GM12878 (cell line): ENCODE results near the gene JADE1.

Experiments
- ATF2 ChIP-seq: IDR thresholded peaks from 2 replicates; pipeline ENCODE4 v1.6.1; 2012; ENCODE audit warnings: low read length, inconsistent platforms
- CTCF ChIP-seq, 3 experiments: IDR thresholded peaks in 2 of 3; conservative IDR thresholded peaks in 1 of 3; 2 replicates each; pipeline ENCODE4 v1.5.1; 2011; ENCODE audit warnings: low read depth in 3 of 3, low read length in 3 of 3, mild to moderate bottlenecking in 3 of 3, control low read depth in 2 of 3, moderate library complexity in 2 of 3, inconsistent platforms in 1 of 3, mixed read lengths in 1 of 3; ENCODE audit not compliant: control insufficient read depth in 2 of 3, insufficient read depth in 1 of 3; ENCODE audit errors: extremely low read depth in 1 of 3
- JUNB ChIP-seq: IDR thresholded peaks from 2 replicates; pipeline ENCODE4 v1.6.1; 2016; ENCODE audit warnings: antibody characterized with exemption, mild to moderate bottlenecking
- MTA3 ChIP-seq: IDR thresholded peaks from 2 replicates; pipeline ENCODE4 v1.6.1; 2012; ENCODE audit warnings: low read length, inconsistent platforms, borderline replicate concordance
- RELA ChIP-seq: fragments of 450-650 bp; IDR thresholded peaks from 2 replicates; pipeline ENCODE4 v1.8.0; 2014; ENCODE audit warnings: borderline replicate concordance; ENCODE audit not compliant: partially characterized antibody
- TBL1XR1 ChIP-seq: IDR thresholded peaks from 2 replicates; pipeline ENCODE4 v1.6.1; 2012; ENCODE audit warnings: low read depth, low read length, improper control_type of control experiment
- ZBTB33 ChIP-seq: fragments of 450-650 bp; IDR thresholded peaks from 2 replicates; pipeline ENCODE4 v1.6.1; 2017; ENCODE audit warnings: mild to moderate bottlenecking
- ZNF24 ChIP-seq: fragments of 450-650 bp; IDR thresholded peaks from 2 replicates; pipeline ENCODE4 v1.6.1; 2017; ENCODE audit warnings: antibody characterized with exemption, mild to moderate bottlenecking
- ZNF384 ChIP-seq: IDR thresholded peaks from 2 replicates; pipeline ENCODE4 v1.6.1; 2012; ENCODE audit warnings: low read depth, mild to moderate bottlenecking, low read length, improper control_type of control experiment, borderline replicate concordance

GRCh38 chr4:128800284-128800683 lies 9.2 kb upstream of the JADE1 start:
- TF ChIP-seq ZNF24 (no peak), MTA3 (no peak), RELA (no peak), ZNF384 (no peak), TBL1XR1 (no peak), ATF2 (no peak), CTCF (IDR thresholded peaks at IDR 0.05 in 2 of 3, conservative IDR thresholded peaks at IDR 0.05 in 1 of 3; ENCODE audit: control insufficient read depth in 2 of 3, extremely low read depth in 1 of 3, insufficient read depth in 1 of 3, low read depth in 3 of 3, low read length in 3 of 3) (no peak), JUNB (no peak), ZBTB33 (no peak)
